Mesodermal cell (in vitro differentiated cells): Measurements from ENCODE around the gene RAMAC.

Experiments
- H3K27ac ChIP-seq: 2 replicates; pipeline ENCODE4 v1.7.0; 2013; ENCODE audit warnings: mild to moderate bottlenecking, low read depth, low read length, moderate library complexity; ENCODE audit not compliant: severe bottlenecking
- H3K36me3 ChIP-seq: 2 replicates; pipeline ENCODE4 v1.7.1; 2013; ENCODE audit warnings: mild to moderate bottlenecking, low read length, moderate library complexity; ENCODE audit not compliant: control insufficient read depth, insufficient read depth
- H3K4me1 ChIP-seq: one replicate; pipeline ENCODE4 v1.7.1; 2013; ENCODE audit warnings: mild to moderate bottlenecking, low read length; ENCODE audit not compliant: insufficient read depth, control insufficient read depth, poor library complexity, severe bottlenecking
- H3K4me3 ChIP-seq: 2 replicates; pipeline ENCODE4 v1.7.0; 2013; ENCODE audit warnings: low read length, control low read depth, mild to moderate bottlenecking; ENCODE audit not compliant: insufficient read depth, poor library complexity, severe bottlenecking; ENCODE audit errors: extremely low read depth
- H3K9me3 ChIP-seq: 2 replicates; pipeline ENCODE4 v1.7.1; 2013; ENCODE audit warnings: mild to moderate bottlenecking, low read length, moderate library complexity; ENCODE audit not compliant: control insufficient read depth
- WGBS, 2 experiments: methylation state at CpG; one replicate each; pipeline ENCODE4 v1.1.5; 2013; ENCODE audit warnings: missing lambda C conversion rate in 2 of 2; ENCODE audit not compliant: insufficient coverage in 2 of 2; 5-methylcytosine and 5-hydroxymethylcytosine counted together

Gene RAMAC

DNA sequence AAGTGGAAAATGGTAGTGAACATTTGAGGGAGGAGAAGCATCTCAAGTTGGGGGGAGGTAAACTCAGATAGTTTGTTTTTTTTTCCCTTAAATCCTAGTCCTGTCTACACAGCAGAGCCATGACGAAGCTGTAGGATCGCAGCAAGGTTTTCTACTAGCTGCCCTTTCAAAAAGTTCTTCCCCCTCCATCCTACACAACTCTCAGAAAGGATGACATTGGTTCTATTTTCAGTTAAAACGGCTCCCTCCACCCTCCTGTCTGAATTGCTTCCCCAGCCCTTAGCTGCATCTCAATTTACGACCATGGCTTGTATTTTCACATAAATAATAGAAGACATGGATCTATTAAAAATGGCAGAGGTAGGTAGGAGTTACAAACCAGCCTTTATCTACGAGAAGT is 35.7 kb upstream of the RAMAC start:
- Histone ChIP-seq H3K27ac (no peak overlapping the region), H3K4me1 (no peaks in the 10 kb centered on the region), H3K4me3 (no peak overlapping the region), H3K36me3 (no peaks in the 10 kb centered on the region), H3K9me3 (no peaks in the 10 kb centered on the region)
- 83 to 95% methylated on average over 1 to 2 of the region's 5 CpGs for WGBS, 2 experiments

DNA sequence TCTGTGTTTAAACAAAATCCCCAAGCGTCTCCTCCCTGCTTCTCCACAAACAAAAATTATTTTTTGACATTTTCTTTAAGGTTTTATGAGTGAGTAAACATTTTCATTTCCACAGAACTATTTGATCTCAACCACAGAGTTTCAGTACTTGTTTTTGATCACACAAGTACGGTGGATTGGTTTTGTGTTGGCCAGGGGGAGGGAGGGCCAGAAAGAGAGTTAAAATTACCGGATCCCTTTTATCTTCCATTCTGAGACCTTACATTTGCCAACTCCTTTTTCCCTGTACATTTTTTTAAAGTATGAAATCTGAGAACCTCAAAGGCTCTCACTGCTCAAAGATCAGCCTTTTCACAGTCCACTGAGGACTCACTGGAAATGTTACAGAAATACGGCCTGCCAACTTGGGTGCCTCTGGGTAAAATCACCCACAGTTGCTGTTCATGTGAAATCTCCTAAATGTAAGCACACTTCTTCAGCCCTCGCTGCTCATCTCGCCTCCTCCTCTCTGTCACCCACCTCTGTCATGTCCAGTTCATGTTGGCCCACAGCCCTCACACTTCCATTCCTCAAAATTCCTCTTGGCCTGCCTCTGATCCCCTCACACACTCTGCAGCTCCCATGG is 35.2 kb upstream of the RAMAC start:
- Histone ChIP-seq H3K36me3 (no peaks in the 10 kb centered on the region), H3K4me1 (no peaks in the 10 kb centered on the region), H3K4me3 (no peak overlapping the region), H3K9me3 (no peaks in the 10 kb centered on the region), H3K27ac (no peak overlapping the region)
- WGBS, 2 experiments = 91 to 94% methylated on average over 3 to 5 of the region's 6 CpGs

GRCh38 chr15:82951472-82952157 is 34.4 kb upstream of the RAMAC start:
- Histone ChIP-seq H3K36me3 (no peaks in the 10 kb centered on the region), H3K27ac (no peak overlapping the region), H3K9me3 (no peaks in the 10 kb centered on the region), H3K4me1 (no peaks in the 10 kb centered on the region), H3K4me3 (peak overlapping the region; percentile 36)
- WGBS, 2 experiments = 84 to 87% methylated on average over 8 to 9 of the region's 13 CpGs

- Histone ChIP-seq H3K9me3 (no peaks in the 10 kb centered on the region), H3K27ac (no peak within 1 kb of the TSS), H3K36me3 (no peaks in the 10 kb centered on the region), H3K4me1 (no peaks in the 10 kb centered on the region), H3K4me3 (peak within 1 kb of the TSS; percentile 36)
- WGBS, 2 experiments = 1 to 3% methylated on average over 47 to 102 of the region's 119 CpGs
Measured at GRCh38 chr15:82952158-82953081, 33.6 kb upstream of the RAMAC start, which contains the start of gene HOMER2. HOMER2 (minus strand) TSS chr15:82952720; CDS start chr15:82952535, 185 bp downstream.

- Histone ChIP-seq H3K4me1 (no peaks in the 10 kb centered on the region), H3K36me3 (no peaks in the 10 kb centered on the region), H3K4me3 (no peak overlapping the region), H3K27ac (no peak overlapping the region), H3K9me3 (no peaks in the 10 kb centered on the region)
- 100% methylated on average over 1 of the region's 1 CpG for WGBS, 2 experiments
Measured at GRCh38 chr15:82958638-82959037, 27.4 kb upstream of the RAMAC start.

DNA sequence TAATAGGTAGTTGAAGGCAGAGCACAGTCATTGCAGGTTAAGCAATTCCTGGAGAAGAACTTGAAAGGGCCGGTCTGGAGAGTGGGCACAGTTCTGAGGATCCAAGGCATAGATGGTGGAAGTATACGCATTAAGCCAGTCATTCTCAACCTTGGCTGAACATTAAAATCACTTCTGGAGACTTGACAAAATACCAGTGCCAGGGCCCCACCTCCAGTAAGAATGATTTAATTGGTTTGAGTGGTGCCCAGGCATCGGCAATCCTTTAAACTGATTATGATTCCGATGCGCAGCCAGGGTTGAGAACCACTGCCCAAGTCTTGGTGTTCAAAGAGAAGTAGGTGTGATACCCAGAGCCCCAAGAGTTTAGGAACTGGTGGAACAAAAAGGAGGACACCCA is 26.6 kb upstream of the RAMAC start:
- Histone ChIP-seq H3K4me1 (no peaks in the 10 kb centered on the region), H3K9me3 (no peaks in the 10 kb centered on the region), H3K36me3 (no peaks in the 10 kb centered on the region), H3K27ac (no peak overlapping the region), H3K4me3 (no peak overlapping the region)
- 88 to 96% methylated on average over 5 of the region's 5 CpGs for WGBS, 2 experiments

- no peaks in the 10 kb centered on the region for H3K4me1 ChIP-seq
- H3K27ac ChIP-seq = no peak overlapping the region
- WGBS, 2 experiments = 97 to 100% methylated on average over 2 to 3 of the region's 3 CpGs
- no peak overlapping the region for H3K4me3 ChIP-seq
- no peaks in the 10 kb centered on the region for H3K9me3 ChIP-seq
- no peaks in the 10 kb centered on the region for H3K36me3 ChIP-seq
Measured at GRCh38 chr15:82960766-82961165, 25.2 kb upstream of the RAMAC start.

- Histone ChIP-seq H3K4me3 (no peak overlapping the region), H3K4me1 (no peaks in the 10 kb centered on the region), H3K27ac (no peak overlapping the region), H3K9me3 (no peaks in the 10 kb centered on the region), H3K36me3 (no peaks in the 10 kb centered on the region)
- 93 to 100% methylated on average over 3 to 4 of the region's 7 CpGs for WGBS, 2 experiments
Measured at GRCh38 chr15:82963471-82964341, 22.3 kb upstream of the RAMAC start.

DNA sequence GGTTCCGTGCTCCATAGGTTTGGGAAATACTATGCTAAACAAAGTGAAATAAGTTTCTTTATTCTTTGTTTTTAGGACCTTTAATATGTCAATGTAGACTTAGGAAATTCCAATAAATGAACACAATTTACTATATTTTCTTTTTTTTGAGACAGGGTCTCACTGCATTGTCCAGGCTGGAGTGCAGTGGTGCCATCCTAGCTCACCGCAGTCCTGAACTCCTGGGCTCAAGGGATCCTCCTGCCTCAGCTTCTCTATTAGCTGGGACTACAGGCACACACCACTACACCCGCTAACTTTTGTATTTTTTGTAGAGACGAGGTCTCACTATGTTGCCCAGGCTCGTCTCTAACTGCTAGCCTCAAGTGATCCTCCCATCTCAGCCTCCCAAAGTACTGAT is 21.1 kb upstream of the RAMAC start:
- no peak overlapping the region for H3K4me3 ChIP-seq
- WGBS, 2 experiments = 94 to 100% methylated on average over 1 to 4 of the region's 5 CpGs
- no peaks in the 10 kb centered on the region for H3K9me3 ChIP-seq
- H3K4me1 ChIP-seq = no peaks in the 10 kb centered on the region
- H3K36me3 ChIP-seq = no peaks in the 10 kb centered on the region
- no peak overlapping the region for H3K27ac ChIP-seq

- 84 to 96% methylated on average over 3 of the region's 4 CpGs for WGBS, 2 experiments
- no peak overlapping the region for H3K27ac ChIP-seq
- no peak overlapping the region for H3K4me3 ChIP-seq
- H3K36me3 ChIP-seq = no peaks in the 10 kb centered on the region
- no peaks in the 10 kb centered on the region for H3K4me1 ChIP-seq
- H3K9me3 ChIP-seq = no peaks in the 10 kb centered on the region
Measured at GRCh38 chr15:82966671-82967071, 19.3 kb upstream of the RAMAC start.
